GM21367 (cell line): ENCODE results near the gene LYRM4.

Experiments used
- ATAC-seq: cut with Tn5 transposase; IDR thresholded peaks from one replicate; pipeline ENCODE4 v1.9.1; 2021; ENCODE audit not compliant: unreplicated experiment

The LYRM4 gene

DNA sequence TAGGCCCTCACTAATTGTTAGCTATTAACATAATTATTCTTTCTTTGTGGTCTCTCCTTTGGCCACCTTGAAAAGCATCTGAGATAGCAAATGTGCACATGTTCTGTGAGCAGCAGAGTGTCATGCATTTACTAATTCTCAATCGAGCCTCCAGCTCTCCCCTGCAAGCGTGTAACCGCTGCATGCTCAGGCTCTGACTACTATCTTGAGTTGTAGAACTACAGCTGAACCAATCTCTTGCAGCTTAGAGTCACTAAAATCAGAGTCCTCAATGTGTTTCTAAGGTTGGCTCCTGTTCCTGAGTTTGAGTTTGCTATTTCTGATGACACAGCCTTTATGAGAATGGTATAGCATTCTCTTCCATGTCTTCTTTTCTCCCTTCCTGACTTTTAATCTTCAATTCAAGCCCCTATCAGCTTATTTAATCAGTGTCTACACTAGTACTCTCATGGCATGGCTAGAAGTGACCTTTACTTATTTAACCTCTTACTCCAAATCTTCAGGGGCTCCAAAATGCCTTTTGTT, 110.1 kb downstream of the LYRM4 start:
- ATAC-seq, result no peak

DNA sequence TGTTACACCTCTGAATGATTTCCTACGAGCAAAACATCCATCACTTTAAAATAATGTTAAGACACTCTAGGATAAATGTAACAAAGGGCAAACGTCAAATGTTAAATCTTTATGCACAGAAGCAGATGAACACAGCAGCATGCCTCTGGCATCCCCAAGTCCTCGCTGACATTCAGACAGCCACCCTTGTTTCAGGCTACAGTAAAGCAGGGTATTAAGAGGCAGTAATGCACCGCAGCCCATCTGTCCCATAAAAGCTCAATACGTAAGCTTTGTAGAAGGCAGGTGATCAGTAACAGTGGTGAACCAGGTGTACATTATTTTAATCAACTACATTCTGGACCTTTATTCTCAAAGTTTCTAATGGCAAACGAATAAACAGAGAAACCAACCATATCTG, 110.9 kb downstream of the LYRM4 start:
- no peak for ATAC-seq

DNA sequence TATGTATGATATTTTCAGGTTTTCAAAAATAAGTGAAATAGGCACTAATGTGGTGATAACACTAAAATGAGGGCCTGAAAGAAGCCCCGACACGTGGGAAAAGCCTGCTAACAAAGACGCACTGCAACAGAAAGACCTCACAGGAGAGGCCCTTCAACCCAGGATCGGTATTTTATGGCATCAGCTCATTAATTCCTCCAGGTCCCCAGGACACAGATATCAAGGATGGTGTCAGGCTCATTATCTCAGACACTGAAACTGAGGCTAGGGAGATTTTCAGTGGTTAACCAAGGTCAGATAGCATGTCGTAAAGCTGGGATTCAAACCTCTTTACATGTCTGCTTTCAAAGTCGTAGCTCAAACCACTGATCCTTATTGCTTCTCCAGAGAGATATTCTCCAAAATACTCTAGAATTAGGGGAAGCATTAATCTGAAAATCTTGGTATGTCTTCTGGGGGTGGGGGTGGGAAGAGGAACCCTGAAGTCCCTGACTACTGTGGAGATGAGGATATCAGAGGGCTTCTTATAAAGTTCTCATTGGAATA, 111.5 kb downstream of the LYRM4 start:
- ATAC-seq, result no peak

DNA sequence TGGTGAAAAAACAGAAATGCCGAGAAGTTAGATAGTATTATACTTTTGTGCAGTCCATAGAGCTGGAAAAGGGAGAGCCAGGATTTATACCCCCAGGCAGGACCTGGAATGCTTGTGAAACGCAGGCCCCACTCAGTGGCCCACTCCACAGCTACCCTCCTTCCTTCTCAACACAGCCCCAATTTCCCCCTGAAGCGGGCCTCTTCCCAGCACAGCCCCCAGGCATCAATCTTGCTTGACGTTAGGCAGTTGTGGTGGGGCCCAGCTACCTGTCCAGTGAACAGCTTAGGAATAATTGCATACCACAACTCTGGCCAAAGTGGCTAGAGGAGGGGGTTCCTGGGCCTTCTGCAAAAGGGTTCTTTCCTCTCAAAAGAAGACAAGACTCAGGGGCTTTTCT, 114.4 kb downstream of the LYRM4 start:
- no peak for ATAC-seq

DNA sequence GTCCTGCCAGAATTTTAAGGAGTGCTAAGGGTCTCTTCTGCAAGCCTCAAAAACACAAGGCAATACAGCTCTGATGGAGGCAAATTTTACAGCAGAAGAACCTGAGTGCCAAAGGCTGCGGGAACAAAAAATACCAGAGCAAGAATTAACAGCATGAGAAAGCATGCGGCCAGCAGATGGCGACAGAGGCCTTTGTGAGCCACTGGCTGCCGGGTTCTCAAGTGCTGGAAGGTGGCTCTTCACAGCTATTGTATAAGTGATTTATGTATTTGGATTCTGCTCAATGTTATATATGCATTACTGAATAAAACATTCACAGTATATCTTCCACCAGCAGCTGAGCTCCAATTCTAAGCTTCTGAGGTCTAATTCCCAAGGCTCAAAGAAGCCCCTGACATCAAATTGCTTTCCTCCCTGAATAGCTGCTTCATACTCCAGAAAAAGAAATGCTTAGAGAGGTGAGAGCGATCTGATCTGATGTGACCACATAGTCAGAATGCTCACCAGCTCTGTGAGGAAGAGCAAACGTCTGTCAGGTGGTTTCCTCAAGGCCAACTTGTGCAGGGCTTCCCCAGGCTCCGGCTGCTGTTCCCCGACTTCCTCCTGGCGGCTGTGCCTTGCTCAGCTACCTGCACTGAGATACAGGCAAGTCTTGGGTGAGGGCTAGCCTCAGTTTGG, 117.0 kb downstream of the LYRM4 start:
- peak; percentile 50 for ATAC-seq

DNA sequence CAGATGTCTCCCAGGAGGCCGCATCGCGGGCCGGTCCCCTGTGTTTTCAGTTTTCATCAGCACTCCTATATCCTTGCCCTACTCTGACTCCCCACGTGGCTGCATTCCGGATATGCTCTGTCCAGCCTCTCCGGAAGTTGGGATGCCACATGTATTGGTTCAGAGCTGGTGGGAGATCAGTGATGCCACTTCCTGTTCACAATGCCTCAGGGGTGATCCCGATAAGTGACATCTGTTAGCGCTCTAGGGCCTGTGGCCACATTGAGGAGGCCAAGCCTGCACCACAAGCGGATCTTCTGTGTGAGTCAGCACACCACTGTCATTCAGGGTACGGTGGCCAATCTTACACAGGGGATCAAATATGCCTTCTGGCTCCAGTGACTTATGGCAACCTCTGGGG, 117.8 kb downstream of the LYRM4 start:
- no peak for ATAC-seq

DNA sequence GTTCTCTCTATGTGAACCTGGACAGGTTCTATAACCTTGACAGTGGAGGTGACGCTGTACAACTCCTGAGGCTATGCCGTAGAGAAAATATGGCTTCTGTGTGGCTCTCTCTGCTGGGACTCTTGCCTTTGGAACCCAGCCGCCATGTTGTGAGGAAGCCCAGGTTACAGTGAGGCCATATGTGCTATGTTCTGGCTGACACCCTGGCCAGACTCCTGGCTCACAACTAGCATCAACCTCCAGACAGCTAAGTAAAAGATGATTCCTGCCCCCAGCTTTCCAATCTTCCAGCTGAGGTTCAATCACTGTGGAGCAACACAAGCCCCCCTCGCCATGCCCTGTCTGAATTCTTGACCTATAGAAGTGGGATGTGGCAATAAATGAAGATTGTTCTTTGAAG, 118.6 kb downstream of the LYRM4 start:
- ATAC-seq, result no peak

DNA sequence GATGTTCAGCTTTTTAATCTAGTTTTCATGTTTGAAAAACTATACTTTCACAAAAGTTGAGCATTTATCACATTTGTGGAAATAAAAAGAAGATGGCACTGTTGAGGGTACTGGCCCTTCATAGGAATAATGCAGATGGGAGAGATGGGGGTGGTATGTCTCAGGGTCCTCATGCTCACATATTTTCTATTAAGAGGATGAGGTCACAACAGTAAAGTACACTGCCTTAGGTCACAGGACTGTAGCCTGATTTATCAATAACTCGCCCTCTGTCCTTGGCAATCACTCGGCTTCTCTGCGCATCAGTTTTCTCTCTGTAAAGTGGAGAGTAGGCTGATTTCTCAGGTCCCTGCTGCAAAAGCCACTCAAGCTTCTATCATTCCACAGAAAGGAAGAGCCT, 119.7 kb downstream of the LYRM4 start:
- ATAC-seq, result no peak

DNA sequence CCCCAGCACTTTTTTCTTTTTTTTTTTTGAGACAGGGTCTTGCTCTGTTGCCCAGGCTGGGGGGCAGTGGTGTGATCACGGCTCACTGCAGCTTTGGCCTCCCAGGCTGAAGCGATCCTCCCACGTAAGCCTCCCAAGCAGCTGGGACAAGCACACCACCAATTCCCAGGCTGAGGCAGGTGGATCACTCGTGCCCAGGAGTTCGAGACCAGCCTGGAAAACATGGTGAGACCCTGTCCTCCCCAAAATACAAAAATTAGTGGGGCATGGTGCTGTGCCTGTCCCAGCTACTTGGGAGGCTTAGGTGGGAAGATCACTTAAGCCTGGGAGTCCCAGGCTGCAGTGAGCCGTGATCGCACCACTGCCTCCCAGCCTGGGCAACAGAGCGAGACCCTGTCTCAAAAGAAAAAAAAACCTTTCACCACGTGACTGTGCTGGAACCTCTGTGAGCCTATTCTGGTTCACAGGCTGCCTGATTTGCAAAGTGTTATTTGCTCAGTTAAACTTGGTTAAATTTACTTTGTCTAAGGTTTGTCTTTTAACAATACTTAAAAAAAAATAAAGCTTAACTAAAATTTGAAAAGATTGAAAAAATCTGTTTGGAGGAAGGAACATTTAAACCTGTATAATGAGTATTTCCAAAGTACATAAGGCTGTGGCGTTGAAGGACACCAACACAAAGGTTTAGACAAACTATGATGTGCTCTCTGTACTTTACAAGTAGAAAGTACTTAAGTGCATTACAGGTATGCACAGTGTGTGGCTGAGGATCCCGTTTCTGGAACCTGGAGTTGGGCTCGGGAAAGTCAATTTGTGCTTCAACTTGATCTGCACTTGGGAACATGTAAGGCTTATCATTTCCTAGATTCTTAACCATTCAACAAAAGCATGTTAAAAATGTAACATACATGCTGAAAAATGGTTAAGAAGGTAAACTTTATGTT, 120.7 kb downstream of the LYRM4 start:
- no peak for ATAC-seq

DNA sequence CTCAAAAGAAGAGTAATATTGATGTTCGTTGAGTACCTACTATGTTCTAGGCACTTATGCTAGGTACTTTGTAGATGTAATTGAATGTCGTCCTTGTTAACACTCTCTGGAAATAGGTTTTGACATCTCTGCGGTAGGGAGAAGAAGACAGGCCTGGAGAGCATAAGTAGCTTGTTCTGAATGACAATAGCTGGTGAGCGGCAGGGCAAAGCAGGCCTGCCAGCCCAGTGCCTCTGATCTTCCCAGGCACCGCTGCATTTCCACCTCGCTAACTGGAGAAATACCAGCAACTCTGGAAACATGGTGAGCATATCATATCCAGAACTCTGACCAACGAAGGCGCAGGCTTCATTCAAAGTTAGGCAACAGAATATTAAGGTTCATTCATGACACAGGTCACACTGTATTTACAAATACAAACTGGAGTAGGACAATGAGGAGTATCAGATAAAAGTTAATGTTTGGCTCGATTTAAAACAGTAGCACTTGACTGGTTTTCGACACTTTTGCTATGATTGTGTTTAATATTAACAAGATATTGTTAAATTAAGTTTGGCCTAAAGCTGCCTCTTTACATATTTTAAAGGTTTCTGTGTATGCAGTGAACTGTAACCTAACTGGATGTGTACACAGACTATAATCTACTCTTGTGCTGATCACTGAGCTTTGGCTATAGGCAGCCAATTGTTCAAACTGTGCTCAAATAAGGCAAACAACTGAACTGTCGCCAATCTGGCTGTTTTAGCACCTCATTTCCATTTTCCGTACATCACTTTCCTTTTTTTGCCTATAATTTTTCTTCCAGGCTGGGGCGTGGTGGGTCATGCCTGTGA, 121.5 kb downstream of the LYRM4 start:
- no peak for ATAC-seq

DNA sequence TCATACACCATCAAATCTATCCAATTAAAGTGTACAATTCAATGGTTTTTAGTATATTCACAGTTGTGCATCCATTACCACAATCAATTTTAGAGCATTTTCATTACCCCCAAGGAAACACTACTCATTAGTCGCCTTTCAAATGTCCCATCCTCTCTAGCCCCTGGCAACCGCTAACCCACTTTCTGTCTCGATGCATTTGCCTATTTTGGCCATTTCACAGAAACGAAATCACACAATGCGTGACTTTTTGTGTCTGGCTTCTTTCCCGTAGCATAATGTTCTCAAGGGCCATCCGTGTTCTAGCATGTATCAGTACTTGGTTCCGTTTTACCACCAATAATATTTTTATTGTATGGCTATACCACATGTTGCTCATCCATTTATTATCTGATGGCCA, 123.9 kb downstream of the LYRM4 start:
- no peak for ATAC-seq

DNA sequence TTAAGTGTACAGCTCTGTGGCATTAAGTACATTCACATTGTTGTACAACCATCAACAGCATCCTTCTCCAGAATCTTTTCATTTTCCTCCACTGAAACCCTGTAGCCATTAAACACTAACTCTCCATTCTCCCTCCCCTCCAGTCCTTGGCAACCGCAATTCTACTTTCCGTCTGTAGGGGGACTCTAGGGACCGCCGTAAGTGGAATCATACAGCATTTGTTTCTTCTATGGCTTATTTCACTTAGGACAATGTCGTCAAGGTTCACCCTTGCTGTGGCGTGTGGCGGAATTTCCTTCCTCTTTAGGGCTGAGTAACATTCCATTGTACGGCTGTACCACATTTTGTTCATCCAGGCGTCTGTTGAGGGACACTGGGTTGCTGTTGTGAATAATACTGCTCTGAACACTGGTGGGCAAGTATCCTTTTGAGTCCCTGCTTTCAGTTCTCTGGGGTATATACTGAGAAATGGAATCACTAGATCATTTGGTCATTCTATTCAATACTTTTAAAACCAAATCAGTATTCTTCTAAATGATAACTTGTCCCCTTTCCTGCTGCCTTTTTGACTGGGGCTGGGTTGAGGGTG, 124.9 kb downstream of the LYRM4 start:
- ATAC-seq, result no peak

DNA sequence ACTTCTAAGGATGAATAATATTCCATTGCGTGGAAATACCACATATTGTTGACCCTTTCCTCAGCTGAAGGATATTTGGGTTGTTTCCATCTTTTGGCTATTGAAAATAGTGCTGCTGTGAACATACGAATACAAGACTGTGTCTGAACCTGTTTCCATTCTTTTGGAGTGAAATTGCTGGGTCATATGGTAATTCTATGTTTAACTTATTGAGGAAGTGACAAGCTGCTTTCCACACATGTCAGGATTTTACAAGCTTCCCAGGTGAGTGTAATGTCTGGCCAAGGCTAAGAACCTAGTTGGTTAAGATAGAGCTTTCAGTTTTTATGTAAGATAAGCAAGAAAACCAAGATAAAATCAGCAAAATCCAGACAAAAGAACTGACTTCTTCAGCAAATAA, 126.8 kb downstream of the LYRM4 start:
- ATAC-seq, result no peak

DNA sequence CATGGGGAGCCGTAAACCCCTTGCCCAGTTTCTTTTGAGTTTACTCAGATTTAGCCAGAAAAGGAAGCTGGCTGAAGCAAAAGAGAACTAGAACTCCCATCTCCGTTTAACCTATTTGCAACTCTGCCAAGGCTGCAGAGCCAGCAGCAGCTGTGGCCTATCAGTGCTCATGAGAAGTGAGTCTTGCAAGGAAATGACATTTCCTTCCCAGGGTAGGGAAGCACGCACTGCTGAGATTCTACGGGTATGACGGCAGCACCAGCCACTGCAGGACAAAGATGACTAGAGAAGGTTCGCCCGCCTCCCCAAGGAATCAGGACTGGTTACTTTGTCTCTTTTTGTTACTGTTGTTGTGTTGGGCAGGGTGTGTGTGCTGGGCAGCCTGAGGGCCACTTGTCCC, 128.0 kb downstream of the LYRM4 start:
- ATAC-seq, result peak; percentile 83

DNA sequence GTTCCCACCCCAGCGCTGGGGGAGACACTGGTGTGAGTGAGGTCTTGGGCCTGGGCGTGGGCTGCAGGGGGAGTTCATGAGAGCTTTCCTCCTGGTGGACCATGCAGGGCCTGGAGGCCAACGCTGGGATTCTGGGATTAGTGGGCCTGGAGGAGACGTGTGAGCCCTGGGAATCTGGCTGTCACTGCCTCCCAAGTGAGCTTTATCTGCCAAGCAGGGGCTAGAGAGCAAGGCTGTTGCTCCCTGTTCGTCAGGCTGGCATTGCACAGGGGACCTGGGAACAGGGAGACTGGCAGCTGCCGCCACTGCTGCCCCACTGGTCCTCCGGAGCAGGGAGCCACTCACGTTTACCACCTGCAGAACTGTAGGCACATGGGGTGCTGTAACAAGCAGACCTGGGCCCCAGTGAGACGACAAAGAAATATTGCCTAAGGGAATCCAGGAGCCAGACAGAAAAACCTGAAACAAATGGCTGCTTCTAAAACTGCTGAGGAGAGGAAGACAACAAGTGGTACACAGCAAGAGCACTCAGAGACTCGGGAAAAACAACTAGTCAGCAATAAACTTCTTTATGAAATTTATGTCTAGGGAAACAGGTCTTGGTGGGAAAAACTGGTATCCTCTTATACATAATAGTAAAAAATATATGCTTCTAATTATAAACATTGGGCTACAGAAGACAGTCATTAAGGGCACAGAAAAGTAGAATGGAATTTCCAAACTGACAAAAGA, 130.4 kb downstream of the LYRM4 start:
- ATAC-seq, result no peak

DNA sequence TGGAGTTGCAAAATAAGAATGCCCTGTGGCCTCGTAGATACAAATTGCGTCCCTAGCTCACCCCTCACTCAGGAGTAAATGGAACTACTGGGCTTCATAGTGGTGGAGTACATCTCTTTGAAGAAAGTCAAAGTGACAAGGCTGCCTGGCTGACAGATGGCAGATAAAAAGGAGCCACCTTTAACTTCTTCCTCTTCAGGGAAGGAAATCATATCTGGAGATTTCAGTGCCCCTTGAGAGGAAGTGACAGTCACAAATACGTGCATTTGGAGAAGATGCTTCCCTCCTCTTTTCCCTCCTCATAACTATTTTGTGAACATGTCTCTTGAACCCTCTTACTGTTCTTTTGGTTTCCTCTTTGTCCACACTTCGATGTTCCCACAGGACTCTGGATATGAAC, 132.4 kb downstream of the LYRM4 start:
- no peak for ATAC-seq

DNA sequence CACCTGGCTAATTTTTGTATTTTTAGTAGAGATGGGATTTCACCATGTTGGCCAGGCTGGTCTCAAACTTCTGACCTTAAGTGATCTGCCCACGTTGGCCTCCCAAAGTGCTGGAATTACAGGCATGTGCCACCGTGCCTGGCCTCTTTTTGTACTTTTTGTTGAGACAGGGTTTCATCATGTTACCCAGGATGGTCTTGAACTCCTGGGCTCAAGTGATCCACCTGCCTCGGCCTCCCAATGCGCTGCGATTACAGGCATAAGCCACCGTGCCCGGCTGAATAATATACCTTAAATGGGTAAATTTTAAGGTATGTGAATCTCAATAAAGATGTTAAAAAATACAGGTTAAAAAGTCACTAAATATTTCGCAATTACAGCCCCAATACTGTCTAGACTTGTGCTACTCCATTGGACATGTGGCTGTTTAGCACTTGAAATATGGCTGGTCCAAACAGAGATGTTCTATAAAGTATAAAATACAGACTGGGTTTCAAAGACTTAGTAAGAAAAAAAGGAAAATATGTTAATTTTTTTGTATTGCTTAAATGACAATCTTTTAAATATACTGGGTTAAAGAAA, 133.6 kb downstream of the LYRM4 start:
- no peak for ATAC-seq

DNA sequence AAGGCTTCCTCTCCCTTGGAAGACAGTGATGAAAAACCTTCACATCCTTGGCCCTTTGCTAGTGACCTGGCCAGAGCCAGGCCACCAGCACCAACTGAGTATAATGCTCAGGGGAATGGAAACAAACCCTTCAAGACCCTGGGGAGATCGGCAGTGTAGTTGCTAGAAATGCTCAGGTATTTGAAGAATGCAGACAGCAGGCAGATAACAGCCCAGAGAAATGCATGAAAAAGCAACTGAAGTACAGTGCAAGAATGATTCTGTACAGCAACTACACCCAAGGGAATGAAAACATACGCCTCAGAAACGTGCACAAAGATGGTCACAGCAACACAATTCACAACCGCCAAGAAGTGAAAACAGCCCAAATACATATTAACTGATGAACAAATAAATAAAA, 134.5 kb downstream of the LYRM4 start:
- ATAC-seq, result no peak

DNA sequence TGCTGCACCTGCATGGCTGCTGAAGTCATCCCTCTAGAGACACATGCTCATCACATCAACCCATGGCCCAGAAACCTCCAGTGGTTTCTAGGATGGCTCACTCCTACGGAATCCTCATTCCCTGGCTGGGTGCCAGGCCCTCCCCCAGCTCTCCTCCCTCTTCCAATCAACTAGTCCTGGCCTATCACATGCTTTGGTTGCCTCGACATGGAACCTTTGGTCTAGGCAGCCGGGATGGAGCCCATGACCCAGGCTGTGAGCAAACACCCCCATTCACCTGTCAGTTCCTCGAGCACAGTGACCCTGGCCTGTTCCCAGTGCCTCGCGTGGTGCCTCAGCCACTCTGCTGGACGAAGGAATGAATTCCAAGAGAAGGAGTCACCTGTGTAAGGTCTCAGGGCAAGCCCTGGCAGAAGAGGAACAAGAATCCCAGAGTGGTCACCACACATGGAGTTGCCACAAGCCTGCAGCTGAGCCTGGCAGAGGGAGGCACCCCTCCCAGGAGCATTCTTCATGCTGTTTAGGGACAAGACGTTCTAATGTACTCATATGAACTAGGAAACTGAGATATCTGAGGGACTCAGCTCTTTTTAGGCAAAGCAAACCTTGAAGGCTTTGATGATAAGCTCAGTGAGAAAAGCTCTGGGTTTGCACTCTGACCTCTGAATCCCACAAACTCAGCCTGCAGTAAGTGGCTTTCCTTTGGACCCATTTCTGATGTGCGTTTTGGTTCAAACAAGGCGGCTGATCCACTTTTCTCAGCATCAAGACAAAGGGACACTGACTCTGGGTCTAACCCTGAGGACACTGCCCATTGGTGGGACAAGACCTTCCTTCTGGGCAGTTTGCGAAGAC, 135.4 kb downstream of the LYRM4 start:
- no peak for ATAC-seq
